Suprapubic skin (tissue), 3 donors: Measurements from ENCODE around the gene RAG2.

Experiments used
- CTCF ChIP-seq, 2 donors: fragments of 200-600 bp in 1 of 2; fragments of 450-650 bp in 1 of 2; sonication (generic) in 1 of 2; IDR thresholded peaks; one replicate each; pipeline ENCODE4 v1.5.1; 2016 to 2019; ENCODE audit warnings: antibody characterized with exemption in 2 of 2, mild to moderate bottlenecking in 1 of 2, moderate library complexity in 1 of 2
- POLR2AphosphoS5 ChIP-seq, 3 donors: sonication (generic); formaldehyde crosslinking; IDR thresholded peaks; one replicate each; pipeline ENCODE4 v1.6.1; 2017; ENCODE audit warnings: antibody characterized with exemption in 3 of 3

- TF ChIP-seq POLR2AphosphoS5 (IDR thresholded peaks at IDR 0.05) (no peak), CTCF (IDR thresholded peaks at IDR 0.05) (no peak)
These were observed 19.6 kb downstream of the RAG2 start for GRCh38 chr11:36578458-36578857.
